Peyer's patch (tissue), 4 donors: Measurements from ENCODE around the gene ATXN1.

ENCODE experiments used
- CTCF ChIP-seq, 6 experiments: fragments of 450-650 bp in 4 of 6; fragments of 200-600 bp in 2 of 6; sonication (generic) in 1 of 6; IDR thresholded peaks; one replicate each; pipeline ENCODE4 v1.5.1; 2017 to 2019; ENCODE audit warnings: antibody characterized with exemption in 6 of 6, mild to moderate bottlenecking in 3 of 6, moderate library complexity in 1 of 6
- POLR2A ChIP-seq, 2 donors: fragments of 450-650 bp; IDR thresholded peaks; one replicate each; pipeline ENCODE4 v1.5.1; 2017; ENCODE audit warnings: antibody characterized with exemption in 2 of 2, mild to moderate bottlenecking in 2 of 2, moderate library complexity in 2 of 2

- peak in 4 of 6 experiments; percentile 19 to 53 (median 32) for TF ChIP-seq CTCF (IDR thresholded peaks at IDR 0.05)
- TF ChIP-seq POLR2A (IDR thresholded peaks at IDR 0.05): no peak
Measured at GRCh38 chr6:16286151-16286522, 475.1 kb downstream of the ATXN1 start.
